HL-60/S4 treated with phorbol 12-myristate 13-acetate at 8.2 ng/mL for 4 days and 3 days (cell line): ENCODE data around the gene OR1J2.

Source experiments
- in situ Hi-C: fragments of 300-500 bp; cut with MboI; formaldehyde crosslinking; loops from 2 replicates; pipeline ENCODE4 v1.15.0; 2022; ENCODE audit warnings: low sequenced_read_pairs

Gene OR1J2

DNA sequence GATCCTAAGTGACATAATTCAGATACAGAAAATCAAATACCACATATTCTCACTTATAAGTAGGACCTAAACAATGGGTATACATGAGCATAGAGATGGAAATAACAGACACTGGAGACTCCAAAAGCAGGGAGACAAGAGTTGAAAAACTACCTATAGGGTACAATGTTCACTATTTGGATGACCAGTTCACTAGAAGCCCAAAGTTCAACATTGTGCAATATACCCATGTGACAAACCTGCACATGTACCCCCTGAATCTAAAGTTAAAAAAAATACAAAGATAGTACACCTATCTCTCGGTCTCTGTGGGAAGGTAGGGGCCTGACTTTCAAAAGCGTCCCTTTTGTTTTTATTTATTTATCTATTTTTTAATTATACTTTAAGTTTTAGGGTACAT lies 28.2 kb downstream of the OR1J2 start:
- in situ Hi-C loops = no loop called here

DNA sequence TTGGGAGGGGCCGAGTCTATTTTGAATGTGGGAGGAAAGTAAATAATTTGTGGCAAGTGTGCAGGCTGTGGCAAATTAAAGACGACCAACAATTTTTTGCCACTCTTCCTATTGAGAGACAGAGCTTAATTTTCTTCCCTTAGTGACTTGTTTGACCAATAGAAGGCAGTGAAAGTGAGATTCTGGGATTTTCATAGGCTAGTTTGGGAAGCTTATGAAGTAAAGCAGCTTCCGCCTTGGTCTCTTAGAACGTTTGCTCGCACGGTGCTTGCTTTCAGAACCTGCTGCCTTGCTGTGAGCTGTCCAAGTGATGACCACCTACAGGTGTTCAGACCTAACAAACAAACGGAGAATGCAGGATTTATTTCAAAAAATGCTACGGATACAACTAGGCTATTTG lies 35.6 kb downstream of the OR1J2 start:
- in situ Hi-C loops = no loop called here

DNA sequence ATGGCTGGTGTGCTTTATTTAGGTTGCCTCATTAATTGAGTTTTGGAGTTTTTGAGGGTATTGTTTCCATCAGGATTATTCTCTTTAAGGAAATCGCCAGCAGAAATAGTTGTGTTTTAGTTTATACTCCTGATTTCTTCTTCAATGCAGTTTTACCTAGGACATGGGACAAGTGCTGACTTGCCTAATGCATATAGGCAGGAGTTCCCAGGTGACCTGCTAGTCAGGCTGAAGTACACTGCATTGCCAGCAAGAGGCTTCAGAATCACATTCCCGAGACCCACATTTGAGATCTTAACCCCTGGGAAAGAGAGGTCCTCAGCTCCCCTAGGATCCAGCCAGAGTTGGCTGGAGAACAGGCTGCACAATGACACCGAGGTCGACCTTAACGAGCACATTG lies 40.8 kb downstream of the OR1J2 start:
- in situ Hi-C loops = no loop called here

DNA sequence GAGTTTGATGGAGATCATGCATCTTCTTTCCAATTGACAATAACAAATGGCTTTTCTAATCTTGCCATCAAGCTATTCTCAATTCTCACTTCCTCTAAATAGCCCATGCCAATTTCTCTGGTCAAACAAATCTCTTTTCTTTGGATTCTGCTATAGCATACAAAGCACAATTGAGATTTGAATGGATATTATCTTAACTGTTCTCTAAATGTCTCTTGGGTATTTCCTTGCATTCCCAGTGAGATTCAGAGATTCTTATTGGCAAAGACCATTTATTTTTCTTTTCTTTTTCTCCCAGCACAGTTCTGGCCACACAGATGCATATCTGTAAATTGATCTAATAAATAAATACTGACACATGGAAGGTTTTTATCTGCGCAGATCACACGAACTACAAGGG lies 42.2 kb downstream of the OR1J2 start, which contains the start of gene OR1N2:
OR1N2 (plus strand) TSS at position 301 of the 400 bp plus-strand sequence. CDS start 100 bp downstream, outside the sequence.
- in situ Hi-C loops = no loop called here
